OCI-LY7 (cell line): ENCODE measurements around the gene MTHFD2.

Source experiments
- CTCF ChIP-seq: fragments of 200-600 bp; sonication (generic); conservative IDR thresholded peaks from 2 replicates; pipeline ENCODE4 v1.5.1; 2014; ENCODE audit warnings: mild to moderate bottlenecking, antibody characterized with exemption, low read length, moderate library complexity, mixed read lengths
- EZH2phosphoT487 ChIP-seq: fragments of 200-600 bp; sonication (generic); IDR thresholded peaks from 2 replicates; pipeline ENCODE4 v1.6.1; 2018; ENCODE audit warnings: low read depth, borderline replicate concordance, mild to moderate bottlenecking, mixed run types, antibody characterized with exemption, low read length, moderate library complexity, mixed read lengths

- TF ChIP-seq CTCF (no peak), EZH2phosphoT487 (no peak)
These were observed 28.3 kb downstream of the MTHFD2 start for GRCh38 chr2:74226648-74227213.
